Hepatic stellate cell (primary cell): ENCODE measurements around the gene ENOX1.

Experiments
- DNase-seq: peaks from one replicate; pipeline ENCODE4 v3.0.0; 2011; ENCODE audit warnings: low spot score

Gene ENOX1

DNA sequence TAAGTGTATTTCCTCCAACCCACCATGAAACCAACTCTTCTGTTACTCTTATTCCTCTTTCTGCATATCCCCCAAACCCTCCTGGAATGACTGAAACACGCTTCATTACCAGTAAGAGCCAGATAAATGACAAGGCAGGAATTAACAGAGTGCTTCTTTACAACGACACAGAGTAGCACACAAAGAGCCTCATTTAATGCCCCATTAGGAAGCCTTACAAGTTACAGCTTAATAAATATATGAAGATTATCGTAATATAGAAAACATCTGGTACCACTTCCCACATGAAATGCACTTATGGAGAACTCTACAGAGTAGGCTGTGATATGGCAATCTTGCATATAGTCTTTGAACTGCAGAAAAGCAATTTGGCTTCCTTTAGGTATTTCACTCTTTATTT lies 116.8 kb downstream of the ENOX1 start:
- no peak for DNase-seq

DNA sequence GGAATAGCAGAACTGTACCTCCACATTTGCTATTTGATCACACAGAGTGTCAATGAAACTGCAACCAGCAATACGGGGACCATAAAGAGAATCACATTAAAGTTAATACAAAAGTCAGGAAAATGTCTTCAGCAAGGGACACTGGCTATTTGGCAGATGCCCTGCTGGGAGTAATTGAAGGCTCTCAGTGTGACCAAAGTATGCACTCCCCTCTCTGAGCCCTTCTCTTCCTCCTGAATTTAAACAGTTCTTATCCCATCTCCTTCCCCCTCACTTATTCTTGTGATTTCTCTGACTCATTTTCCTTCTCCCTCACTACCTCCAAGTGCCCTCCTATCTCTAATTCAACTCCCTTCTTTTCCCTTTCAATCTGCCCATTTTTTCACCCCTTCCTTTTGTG lies 117.7 kb downstream of the ENOX1 start:
- no peak for DNase-seq

DNA sequence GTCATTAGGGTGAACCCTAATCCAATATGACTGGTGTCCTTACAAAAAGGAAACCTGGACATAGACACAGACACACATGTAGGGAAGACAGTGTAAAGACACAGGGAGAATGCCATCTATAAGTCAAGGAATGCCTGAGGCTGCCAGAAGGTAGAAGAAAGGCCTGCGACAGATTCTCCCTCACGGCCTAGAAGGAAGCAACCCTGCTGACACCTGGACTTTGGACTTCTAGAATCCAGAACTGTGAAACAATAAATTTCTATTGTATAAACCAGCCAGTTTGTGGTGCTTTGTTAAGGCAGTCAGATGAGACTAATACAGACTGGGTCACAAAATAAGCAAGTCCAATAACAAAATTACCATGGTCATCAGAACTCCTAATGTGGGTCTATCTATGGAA lies 120.4 kb downstream of the ENOX1 start:
- no peak for DNase-seq

DNA sequence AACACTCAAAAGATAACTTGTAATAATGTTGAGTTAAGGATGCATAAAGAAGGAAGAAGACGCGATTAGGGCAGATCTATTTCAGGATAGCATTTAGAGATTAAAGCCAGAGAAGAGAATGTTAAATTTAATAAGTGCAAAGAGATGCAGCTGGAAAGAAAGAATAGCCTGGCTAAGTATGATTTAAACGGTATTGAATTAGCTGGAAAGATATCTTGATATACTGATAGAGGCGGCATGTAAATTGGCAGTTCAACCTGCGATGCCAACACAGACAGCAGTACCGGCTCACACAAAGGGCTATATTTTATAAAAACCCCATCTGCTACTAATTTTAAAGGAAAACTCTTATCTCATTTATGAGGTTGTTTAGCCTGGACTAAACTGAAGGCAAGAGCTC lies 121.4 kb downstream of the ENOX1 start:
- no peak for DNase-seq

DNA sequence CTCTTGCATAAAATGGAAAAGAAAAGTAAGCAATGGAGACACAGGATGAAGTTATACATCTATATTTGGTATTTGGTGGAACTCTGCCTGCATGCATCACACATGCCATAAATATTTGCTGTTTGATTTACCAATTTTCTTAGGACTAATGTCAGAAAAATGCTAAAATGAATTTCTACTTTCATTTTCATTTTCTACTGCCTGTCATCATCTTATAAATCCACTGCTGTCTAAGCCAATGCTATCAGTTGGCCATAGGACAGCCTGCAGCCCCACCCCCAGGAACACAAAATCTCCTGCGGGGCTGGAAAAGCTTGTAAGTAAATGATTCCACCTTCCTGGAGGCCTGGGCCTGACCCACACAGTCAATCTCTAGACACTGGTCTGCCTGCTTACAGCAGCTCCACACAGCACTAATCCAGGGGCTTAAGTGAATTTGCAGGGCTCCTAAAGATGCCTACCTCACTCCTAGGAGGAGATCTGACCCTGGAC lies 122.0 kb downstream of the ENOX1 start:
- DNase-seq: peak; percentile 34

DNA sequence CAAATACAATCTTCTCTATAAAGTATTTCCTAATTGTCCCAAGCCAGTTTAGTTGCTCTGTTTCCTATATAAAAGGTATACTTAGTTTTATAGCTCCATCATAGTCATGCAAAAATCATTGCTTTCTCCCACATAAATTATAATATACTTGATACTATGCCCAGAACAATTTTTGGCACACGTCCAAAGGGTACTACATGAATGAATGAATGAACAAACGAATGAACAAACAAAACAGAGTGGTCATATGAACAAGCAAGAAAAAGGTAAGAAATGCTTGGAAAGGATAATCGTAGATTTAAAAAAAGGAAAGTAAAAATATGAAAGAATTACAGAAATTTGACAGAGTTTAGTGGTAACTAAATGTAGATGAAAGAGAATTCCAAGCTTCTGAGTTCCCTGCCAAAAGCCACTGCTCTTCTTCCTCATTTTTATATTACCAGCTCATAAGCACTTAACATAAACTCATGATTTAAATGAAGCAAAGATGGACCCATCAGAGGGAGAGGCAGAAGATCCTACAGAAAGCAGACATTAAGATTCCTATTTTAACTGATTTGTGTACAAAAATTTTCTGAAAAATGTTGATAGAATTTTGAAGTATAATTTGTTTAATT lies 123.2 kb downstream of the ENOX1 start:
- DNase-seq: peak; percentile 3

DNA sequence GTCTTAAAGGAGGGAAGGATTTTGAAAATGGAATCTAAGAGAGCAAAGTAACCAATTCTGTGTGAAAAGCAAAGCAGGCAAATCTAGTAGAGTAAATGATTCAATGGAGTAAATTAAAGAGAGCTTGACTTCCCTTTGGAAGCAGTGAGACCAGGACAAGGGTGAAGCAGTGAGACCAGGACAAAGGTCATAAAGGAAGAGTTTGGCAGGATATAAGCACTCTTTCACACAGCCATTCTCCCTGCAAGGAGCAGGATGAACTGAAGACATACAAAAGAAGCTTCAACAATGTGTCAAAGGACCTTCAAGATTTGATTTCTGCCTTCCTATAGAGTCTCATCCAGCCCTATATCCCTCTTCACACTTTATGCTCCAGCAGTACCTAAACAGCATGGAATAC lies 123.8 kb downstream of the ENOX1 start:
- DNase-seq: no peak

DNA sequence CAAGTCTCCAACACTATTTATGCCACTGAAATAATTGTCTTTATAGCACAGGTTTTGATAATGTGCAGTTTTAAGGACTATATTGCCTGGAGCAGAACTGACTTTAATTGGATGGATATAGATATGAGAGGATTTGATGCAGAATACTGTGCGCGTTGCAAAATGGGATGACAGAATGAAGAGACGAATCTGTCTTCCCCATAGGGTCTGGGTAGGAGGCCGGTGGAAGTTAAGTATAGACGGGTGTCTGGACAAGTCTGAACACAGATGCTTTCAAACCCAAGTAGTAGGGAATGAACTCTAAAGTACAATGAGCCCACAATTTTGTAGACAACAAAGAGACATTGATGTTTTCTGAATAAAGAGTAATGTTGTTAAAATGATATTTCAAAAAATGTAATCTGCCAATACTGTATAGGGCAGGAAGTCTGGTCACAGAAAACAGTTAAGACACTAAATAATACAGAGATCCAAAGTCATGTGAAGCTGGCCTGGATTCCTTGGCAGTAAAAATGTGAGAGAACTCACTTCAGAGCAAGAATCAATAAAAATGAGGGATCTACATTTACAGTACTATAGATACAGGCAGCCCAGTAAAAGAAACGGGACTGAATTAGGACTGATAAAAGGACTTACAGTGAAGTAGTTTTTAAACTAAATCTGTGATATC lies 125.5 kb downstream of the ENOX1 start:
- DNase-seq: no peak

DNA sequence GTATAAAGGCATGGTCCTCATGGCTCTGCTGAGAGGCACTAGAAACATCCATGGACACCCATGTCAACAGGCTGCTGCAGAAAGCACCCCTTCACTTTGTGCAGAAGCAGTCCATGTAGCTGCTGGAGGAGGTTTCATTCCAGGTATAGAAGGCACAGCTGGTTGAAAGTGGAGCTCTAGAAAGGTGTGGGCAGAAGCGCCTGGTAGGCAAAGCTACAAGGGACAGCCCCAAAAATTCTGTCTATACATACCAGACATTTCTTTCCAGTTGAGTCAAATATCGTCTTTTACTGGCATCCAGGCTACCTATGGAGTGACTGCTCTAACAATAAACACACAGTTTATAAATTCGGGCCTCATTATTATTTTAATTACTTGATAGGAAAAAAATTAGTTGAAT lies 129.3 kb downstream of the ENOX1 start:
- DNase-seq: no peak

DNA sequence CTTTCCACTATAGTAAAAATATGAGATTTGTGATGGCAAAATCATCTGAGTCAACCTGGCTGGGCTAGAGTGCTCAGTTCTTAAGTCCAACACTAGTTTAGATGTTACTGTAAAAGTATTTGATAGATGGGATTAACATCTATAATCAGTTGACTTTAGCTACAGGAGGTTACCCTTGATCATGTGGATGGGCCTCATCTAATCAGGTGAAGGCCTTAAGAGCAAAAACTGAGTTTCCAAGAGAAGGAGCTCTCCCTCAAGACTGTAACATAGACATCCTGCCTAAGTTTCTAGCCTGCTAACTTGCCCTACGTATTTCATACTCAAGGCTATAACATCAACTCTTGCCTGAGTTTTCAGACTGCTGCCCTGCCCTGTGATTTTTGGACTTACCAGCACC lies 132.8 kb downstream of the ENOX1 start:
- DNase-seq: no peak

DNA sequence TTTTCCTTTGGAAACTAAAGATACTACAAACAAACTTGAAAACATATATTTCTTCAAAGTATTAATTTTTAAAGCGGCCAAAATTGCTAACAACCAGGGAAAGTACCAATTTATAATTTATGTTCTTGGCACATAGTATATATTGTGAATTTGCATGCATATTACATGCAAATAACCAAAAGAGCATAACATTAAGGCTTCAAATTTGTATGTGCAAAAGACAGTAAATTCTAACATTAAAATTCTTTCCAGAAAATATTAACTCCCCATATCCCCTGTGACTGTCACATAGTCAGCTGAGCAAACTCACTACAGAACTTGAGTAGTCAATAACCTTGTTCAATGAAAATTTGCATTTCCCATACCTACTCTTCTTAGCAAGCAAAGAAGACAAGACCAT lies 133.4 kb downstream of the ENOX1 start:
- DNase-seq: no peak

DNA sequence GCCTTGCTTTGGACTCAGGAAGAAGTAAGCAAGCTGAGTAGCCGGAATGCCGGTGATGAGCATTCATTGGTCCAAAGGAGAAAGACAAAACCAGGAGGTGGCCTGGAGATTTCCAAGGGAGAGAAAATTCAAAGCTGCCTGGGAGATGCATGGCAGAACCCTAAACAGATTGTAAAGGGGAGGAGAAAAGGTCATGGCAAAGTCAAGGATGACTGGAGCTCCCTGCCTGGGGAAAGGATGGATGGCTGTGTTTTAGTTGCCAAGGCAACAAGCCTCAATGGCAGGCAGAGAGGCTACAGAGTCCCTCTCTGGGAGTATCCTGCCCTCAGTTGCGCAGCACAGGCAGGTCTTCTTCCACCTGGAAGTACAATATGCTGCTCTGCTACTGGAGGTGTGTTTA lies 134.0 kb downstream of the ENOX1 start:
- no peak for DNase-seq

DNA sequence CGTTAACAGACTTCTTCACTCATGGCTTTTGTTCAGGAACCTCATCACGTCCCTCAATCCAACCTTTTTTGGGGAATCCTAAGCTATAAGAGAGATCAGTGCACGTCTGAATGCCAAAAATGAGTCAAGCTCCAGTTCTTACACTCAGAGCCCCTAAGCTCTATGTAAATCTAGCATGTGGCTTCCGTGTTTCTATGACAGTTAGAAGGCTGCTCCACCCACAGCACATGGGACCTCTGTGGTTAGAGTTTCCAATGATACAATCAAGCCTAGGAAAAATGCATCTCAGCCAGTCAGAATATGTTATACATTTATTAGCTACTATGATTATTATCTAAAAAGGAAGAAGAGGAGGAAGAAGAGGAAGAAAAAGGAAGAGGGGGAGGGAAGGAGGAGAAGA lies 135.9 kb downstream of the ENOX1 start:
- DNase-seq: no peak

DNA sequence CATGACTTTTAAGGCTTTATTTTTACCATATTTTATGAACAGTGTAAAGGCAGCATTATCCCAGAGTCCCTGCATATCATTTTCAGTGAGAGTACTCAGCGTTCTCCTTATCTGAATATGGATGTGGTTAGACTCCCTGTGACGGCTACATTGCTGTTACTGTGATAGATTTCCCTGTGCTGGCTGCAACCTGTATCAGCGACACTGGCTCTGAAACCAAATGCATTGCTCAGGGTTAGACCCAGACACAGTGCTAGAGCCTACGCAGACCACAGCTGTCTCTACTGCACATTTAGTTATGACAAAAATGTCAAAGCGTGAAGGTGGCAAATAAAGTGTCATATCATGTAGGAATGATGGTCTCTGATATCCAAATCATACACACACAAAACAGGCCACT lies 138.0 kb downstream of the ENOX1 start:
- no peak for DNase-seq

DNA sequence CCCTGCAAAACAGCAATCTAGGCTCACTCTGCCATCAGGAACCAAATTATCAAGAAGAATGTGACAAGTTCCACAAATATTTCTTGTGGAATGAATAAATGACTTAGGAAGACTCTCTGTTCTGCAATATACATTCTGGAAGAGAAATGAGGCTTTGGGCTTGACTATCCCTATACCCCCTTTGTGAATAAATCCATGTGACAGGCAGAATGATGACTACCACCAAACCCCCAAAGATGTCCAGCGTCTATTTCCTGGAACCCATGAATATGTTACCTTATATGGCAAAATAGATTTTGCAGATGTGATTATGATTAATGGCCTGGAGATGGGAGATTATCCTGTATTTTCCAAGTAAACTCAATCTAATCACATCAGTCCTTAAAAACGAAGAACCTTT lies 139.3 kb downstream of the ENOX1 start:
- no peak for DNase-seq

DNA sequence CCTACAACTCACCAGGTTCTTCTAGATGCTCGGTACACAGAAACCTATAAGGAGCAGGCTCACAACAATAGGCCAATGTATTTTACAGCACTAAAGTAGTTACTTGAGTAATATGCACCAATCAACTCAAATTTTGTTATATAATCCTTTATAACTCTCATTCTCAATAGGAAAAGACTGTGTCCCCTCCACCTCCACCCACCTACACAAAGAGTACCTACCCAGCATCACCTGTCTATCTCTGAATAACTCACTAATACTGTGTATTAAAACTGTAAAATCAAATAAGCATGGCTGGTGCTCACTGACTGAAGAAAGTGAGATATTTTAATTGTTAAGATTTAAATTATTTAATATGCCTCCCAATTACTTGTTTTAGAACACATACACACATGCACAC lies 146.3 kb downstream of the ENOX1 start:
- DNase-seq: no peak

DNA sequence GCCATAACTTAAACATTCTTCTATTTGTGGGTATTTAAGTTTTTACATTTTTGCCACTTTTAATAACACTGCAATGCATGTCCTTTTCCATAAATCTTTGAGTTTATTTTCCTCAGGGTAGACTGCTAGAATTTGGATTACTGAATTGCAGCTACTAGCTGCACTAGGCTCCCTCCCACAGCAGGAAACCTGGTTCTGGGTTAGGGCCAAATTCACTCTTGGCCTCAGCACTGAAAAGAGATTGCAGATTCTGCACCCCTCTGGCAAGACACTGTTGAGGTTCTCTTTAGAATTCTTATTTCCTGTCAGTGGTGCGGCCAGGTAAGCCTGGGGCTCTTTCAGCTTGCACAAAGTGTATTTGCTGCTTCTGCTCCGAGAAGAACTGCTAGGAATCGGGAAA lies 155.7 kb downstream of the ENOX1 start:
- no peak for DNase-seq

DNA sequence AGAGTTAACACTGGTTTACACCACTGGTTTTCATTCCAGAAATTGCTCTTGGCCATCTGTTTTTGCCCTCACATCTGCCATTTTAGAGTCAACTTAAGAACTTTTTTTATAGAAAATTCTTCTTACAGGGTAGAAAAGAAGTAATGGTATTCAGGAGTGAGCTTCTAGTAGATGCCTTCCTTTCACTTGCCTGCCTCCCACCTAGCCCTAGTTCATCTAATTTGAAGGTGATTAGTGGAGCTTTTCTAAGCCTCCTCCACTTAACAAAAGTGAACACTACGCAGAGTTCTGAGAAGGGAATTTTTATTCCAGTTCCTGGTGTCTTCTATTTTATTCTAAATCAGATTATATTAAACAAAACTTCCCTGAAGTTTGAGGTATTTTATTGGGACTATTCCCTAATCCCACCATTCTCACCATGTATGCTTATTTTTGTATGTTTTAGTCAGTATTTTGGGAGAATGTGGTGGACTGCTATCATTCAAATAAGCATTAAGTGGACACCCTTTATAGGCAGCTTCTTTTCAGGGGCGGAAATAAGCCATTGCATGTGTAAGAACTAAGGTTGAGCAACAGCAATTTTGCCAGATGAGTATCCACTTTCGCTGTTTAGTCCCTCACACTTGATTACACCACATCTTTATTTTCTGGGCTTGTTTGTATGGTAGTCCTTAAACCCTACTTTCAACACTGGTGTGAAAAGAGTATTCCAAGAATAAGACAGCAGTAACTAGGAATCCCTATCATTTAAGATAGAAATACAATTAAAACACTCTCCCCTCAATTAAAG lies 156.9 kb downstream of the ENOX1 start:
- no peak for DNase-seq

DNA sequence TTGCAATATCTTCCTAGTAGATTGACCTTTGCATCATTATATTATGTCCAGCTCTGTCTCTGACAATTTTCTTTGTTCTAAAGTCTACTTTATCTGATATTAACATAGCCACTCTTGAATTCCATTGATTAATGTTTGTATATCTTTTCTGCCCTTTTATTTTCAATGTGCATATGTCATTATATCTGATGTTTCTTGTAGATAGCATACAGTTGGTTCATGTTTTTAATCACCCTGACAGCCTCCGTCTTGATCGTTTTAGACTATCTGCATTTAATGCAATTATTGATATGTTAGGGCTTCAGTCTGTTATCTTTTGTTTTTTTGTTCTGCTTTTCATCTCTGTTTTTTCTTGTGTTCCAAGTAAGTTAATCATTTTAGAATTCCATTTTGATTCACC lies 159.8 kb downstream of the ENOX1 start:
- no peak for DNase-seq

DNA sequence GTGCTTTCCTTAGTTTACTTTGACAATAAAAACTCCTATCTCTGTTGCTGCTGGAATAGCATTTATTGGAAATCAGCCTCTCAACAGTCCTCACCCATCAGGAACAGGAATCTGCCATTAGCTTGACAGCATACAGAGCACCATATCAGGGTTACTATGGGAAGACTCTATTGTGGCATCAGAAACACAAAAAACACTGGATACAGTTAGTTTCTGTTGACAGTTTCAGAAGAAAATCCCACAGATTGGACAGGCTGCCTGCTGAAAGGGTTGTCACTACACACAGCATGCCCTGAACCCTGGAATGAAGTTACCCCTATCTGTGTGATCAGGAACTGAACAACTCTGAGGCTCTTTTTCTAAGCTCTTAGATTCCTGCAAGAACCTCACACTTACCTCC lies 172.7 kb downstream of the ENOX1 start:
- no peak for DNase-seq

DNA sequence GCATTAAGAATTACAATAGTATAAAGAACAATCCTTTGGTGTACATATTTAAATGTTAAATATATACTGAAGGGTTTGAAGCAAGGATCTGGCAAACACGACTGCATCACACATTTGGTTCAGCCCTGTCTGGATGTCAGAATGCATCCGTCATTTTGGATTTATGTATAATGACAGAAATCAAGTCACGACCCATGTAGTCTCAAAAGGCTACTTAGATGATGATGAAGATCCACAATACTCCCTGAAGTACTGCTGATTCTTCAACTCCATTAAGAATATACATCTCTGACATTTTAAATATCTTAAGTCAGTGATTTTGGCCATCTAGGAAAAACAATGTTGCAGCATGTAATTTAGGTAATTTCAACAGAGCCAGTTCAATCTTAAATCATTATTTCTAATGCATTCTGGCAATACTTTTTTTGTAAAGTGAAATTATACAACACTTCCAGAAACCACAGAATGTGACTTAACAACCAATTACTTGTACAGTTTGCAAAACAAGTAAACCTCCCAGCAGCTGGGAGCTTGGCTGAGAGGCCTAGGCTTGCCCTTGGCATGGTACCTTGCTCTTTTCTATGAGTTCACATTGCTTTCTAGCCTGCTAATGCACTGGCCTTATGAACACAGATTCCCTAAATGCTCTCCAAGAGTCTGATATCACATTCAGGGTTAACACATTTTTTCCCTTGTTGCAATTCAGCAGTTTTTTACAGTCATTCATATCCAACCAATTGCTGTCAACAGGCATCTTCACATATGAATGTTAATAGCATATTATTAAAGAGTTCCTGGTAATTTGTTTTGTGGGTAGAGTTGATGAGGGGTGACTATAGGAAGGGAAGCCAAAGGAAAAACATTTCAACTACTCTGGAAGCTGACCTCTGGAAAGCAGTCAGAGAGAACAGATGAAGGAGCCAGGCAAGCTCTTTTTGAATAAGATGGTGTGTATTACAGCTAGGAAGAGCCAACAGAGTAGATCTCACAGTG lies 175.2 kb downstream of the ENOX1 start:
- DNase-seq: no peak
